Measurements from ENCODE around the gene SLC19A1.

Gene SLC19A1

DNA sequence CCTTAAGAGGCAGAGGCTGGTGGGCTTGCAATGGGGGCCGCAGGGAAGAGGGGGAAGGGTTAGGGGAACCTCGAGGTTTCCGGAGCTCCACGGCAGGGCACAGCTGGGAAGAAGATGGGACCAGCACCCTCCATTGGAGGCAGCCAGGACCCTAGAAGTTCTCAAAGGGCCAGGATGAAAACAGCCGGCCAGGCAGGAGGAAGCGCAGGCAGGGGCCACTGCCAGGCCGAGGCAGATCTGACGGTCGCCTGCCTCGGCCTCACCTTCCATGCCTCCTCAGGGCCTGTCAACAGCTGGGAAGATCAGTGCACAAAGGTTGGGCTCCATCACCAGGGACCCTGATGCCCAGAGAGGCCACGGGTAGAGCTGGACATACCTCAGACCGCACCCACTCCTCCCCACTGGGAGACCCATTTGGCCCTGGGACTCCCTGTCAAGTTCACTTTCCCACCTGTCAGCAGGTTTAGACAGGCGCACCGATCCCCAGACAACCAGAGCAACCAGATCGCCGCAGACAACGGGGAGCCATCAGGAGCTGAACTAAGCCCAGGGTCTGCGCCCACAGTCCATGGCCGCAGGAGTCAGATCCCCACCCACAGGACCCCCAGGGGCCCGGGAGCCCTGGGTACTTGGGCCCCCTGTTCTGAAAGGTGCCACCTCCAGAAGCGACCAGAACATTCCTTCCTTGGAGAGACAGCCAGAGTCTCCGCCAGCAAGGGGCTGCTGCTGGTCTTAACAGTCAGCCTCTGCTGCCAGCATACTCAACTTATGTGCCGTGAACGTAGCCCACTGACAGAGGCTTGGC, 2.2 kb downstream of the SLC19A1 start:
- DNase-seq (ENCODE audit: low read depth in 1 of 2, low spot score in 1 of 2): no peak
- Histone ChIP-seq H3K27me3 (ENCODE audit: insufficient read depth, poor library complexity, severe bottlenecking) (no peaks in the 10 kb centered on the region), H3K27ac (replicated peaks) (peak overlapping the region; percentile 86), H3K4me3 (replicated peaks; ENCODE audit: insufficient read depth, low read length) (peak overlapping the region; percentile 75)
- TF ChIP-seq, protein P1, sequence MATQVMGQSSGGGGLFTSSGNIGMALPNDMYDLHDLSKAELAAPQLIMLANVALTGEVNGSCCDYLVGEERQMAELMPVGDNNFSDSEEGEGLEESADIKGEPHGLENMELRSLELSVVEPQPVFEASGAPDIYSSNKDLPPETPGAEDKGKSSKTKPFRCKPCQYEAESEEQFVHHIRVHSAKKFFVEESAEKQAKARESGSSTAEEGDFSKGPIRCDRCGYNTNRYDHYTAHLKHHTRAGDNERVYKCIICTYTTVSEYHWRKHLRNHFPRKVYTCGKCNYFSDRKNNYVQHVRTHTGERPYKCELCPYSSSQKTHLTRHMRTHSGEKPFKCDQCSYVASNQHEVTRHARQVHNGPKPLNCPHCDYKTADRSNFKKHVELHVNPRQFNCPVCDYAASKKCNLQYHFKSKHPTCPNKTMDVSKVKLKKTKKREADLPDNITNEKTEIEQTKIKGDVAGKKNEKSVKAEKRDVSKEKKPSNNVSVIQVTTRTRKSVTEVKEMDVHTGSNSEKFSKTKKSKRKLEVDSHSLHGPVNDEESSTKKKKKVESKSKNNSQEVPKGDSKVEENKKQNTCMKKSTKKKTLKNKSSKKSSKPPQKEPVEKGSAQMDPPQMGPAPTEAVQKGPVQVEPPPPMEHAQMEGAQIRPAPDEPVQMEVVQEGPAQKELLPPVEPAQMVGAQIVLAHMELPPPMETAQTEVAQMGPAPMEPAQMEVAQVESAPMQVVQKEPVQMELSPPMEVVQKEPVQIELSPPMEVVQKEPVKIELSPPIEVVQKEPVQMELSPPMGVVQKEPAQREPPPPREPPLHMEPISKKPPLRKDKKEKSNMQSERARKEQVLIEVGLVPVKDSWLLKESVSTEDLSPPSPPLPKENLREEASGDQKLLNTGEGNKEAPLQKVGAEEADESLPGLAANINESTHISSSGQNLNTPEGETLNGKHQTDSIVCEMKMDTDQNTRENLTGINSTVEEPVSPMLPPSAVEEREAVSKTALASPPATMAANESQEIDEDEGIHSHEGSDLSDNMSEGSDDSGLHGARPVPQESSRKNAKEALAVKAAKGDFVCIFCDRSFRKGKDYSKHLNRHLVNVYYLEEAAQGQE (IDR thresholded peaks at IDR 0.05; ENCODE audit: insufficient replicate concordance, low read depth): no peak
- TF ChIP-seq POLR2AphosphoS5 (IDR thresholded peaks at IDR 0.05; ENCODE audit: low read depth) (no peak), SPI1 (IDR thresholded peaks at IDR 0.05; ENCODE audit: borderline replicate concordance, low read depth) (no peak), GABPA (IDR thresholded peaks at IDR 0.05; ENCODE audit: low read depth) (no peak)
- TF ChIP-seq, protein P2, sequence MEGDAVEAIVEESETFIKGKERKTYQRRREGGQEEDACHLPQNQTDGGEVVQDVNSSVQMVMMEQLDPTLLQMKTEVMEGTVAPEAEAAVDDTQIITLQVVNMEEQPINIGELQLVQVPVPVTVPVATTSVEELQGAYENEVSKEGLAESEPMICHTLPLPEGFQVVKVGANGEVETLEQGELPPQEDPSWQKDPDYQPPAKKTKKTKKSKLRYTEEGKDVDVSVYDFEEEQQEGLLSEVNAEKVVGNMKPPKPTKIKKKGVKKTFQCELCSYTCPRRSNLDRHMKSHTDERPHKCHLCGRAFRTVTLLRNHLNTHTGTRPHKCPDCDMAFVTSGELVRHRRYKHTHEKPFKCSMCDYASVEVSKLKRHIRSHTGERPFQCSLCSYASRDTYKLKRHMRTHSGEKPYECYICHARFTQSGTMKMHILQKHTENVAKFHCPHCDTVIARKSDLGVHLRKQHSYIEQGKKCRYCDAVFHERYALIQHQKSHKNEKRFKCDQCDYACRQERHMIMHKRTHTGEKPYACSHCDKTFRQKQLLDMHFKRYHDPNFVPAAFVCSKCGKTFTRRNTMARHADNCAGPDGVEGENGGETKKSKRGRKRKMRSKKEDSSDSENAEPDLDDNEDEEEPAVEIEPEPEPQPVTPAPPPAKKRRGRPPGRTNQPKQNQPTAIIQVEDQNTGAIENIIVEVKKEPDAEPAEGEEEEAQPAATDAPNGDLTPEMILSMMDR (IDR thresholded peaks at IDR 0.05; ENCODE audit: insufficient read depth, low read length): no peak

DNA sequence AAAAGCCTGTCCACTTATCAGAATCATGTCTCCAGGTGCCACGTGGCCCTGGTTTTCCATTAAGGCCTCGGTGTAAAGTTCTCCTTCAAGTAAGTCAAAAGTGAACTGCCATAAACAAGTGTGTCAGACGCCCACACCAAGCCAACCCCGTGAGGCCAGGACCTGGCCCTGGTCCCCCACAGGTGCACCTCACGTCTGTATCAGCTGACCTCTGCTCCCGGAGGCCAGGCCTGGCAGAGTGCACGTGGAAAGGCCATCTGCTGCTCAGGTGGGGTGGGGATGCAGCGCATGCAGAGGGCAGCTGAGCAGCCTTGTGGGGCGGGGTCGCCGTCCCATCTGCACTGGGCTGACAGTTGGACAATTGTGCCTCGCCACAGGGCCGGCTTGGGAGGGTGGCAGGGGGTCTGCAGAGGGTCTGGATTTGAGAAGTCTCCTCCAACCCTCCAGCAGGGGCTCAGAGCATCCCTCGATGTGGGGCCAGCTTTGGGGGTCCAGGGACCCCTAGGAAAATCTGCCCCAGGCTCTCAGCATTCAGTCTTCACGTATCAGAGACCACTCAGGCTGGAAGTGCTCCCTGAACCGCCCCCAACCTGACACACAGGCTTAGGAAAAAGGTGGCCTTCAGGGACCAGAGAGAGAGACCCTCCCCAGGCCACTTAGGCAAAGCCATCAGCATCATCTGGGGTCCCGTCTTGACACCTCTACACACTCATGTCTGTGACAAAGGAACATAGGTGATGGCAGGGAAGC, 3.0 kb downstream of the SLC19A1 start:
- no peak overlapping the region; the same call in 1 of the 2 replicates for H3K27ac ChIP-seq (replicated peaks)
- no peak overlapping the region for H3K4me3 ChIP-seq (replicated peaks; ENCODE audit: insufficient read depth, low read length)
- no peak for DNase-seq (ENCODE audit: low read depth in 1 of 2, low spot score in 1 of 2)
- no peaks in the 10 kb centered on the region for H3K27me3 ChIP-seq (ENCODE audit: insufficient read depth, poor library complexity, severe bottlenecking)
- no peak for TF ChIP-seq GABPA (IDR thresholded peaks at IDR 0.05; ENCODE audit: low read depth)
- TF ChIP-seq, protein P1 (IDR thresholded peaks at IDR 0.05; ENCODE audit: insufficient replicate concordance, low read depth): no peak
- no peak for TF ChIP-seq SPI1 (IDR thresholded peaks at IDR 0.05; ENCODE audit: borderline replicate concordance, low read depth)
- TF ChIP-seq POLR2AphosphoS5 (IDR thresholded peaks at IDR 0.05; ENCODE audit: low read depth): no peak
- TF ChIP-seq, protein P2 (IDR thresholded peaks at IDR 0.05; ENCODE audit: insufficient read depth, low read length): no peak

DNA sequence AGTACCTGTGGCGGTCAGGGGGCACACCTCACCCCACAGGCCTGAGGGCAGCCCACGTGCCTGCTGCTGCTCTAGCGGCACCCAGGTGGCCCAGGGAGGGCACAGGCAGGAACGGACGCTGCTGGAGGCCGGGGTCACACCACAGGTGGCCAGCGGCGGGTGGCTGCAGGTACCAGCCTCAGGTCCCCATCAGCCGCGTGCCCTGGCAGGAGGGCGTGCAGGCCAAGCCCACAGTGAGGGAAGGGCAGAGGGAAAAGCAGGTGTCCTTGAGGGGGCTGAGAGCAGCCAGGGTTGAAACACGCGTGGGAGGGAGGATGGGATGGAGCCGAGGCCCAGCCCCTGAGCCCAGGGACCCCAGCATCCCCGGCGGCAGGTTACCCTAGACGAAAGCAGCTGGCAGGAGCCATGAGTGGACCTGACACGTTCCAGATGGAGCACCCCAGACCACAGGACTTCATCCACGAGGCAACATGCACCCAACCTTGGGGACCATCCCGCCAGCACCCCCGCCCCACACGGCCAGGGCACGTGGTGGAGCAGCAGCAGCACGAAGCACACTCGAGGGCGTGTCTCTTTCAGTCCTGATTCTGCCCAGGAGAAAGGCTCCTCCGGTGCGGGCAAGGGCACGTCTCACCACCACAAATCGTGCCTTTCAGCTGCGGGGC, 3.7 kb downstream of the SLC19A1 start:
- no peak overlapping the region for H3K27ac ChIP-seq (replicated peaks)
- no peak for TF ChIP-seq GABPA (IDR thresholded peaks at IDR 0.05; ENCODE audit: low read depth)
- no peak for TF ChIP-seq SPI1 (IDR thresholded peaks at IDR 0.05; ENCODE audit: borderline replicate concordance, low read depth)
- TF ChIP-seq, protein P1 (IDR thresholded peaks at IDR 0.05; ENCODE audit: insufficient replicate concordance, low read depth): no peak
- no peak for TF ChIP-seq POLR2AphosphoS5 (IDR thresholded peaks at IDR 0.05; ENCODE audit: low read depth)
- TF ChIP-seq, protein P2 (IDR thresholded peaks at IDR 0.05; ENCODE audit: insufficient read depth, low read length): no peak
- H3K4me3 ChIP-seq (replicated peaks; ENCODE audit: insufficient read depth, low read length): no peak overlapping the region
- H3K27me3 ChIP-seq (ENCODE audit: insufficient read depth, poor library complexity, severe bottlenecking): no peaks in the 10 kb centered on the region
- DNase-seq (ENCODE audit: low read depth in 1 of 2, low spot score in 1 of 2): no peak

All from HL-60 (cell line).